Measurements from ENCODE around the gene XYLT1.

XYLT1 gene

GRCh38 chr16:17206712-17207111, 264.0 kb downstream of the XYLT1 start:
- H3K27me3 Mint-ChIP-seq: no peaks in the 10 kb centered on the region
- no peak overlapping the region for H3K4me3 Mint-ChIP-seq
- no peak overlapping the region for H3K27ac Mint-ChIP-seq
- H3K9me3 Mint-ChIP-seq: no peaks in the 10 kb centered on the region
- H3K4me1 Mint-ChIP-seq: no peaks in the 10 kb centered on the region
- no peaks in the 10 kb centered on the region for H3K36me3 Mint-ChIP-seq

GRCh38 chr16:17205279-17206211, 265.2 kb downstream of the XYLT1 start:
- no peaks in the 10 kb centered on the region for H3K36me3 Mint-ChIP-seq
- H3K4me3 Mint-ChIP-seq: no peak overlapping the region
- no peaks in the 10 kb centered on the region for H3K4me1 Mint-ChIP-seq
- no peaks in the 10 kb centered on the region for H3K27me3 Mint-ChIP-seq
- no peak overlapping the region for H3K27ac Mint-ChIP-seq
- H3K9me3 Mint-ChIP-seq: no peaks in the 10 kb centered on the region

GRCh38 chr16:17204644-17205043, 266.1 kb downstream of the XYLT1 start:
- H3K4me3 Mint-ChIP-seq: no peak overlapping the region
- no peak overlapping the region for H3K27ac Mint-ChIP-seq
- no peaks in the 10 kb centered on the region for H3K4me1 Mint-ChIP-seq

GRCh38 chr16:17204206-17204605, 266.6 kb downstream of the XYLT1 start:
- H3K9me3 Mint-ChIP-seq: no peaks in the 10 kb centered on the region
- H3K36me3 Mint-ChIP-seq: peaks cover 5% of the 10 kb centered on the region
- H3K27ac Mint-ChIP-seq: no peak overlapping the region
- no peaks in the 10 kb centered on the region for H3K27me3 Mint-ChIP-seq
- H3K4me1 Mint-ChIP-seq: no peaks in the 10 kb centered on the region
- no peak overlapping the region for H3K4me3 Mint-ChIP-seq

More at GRCh38 chr16:17204644-17205043, 266.1 kb downstream of the XYLT1 start:
- Mint-ChIP-seq H3K27me3 (no peaks in the 10 kb centered on the region), H3K9me3 (no peaks in the 10 kb centered on the region), H3K36me3 (peaks cover under 1% of the 10 kb centered on the region)

- Mint-ChIP-seq H3K27me3 (no peaks in the 10 kb centered on the region), H3K27ac (peak overlapping the region; percentile 3), H3K4me3 (no peak overlapping the region), H3K9me3 (no peaks in the 10 kb centered on the region), H3K4me1 (no peaks in the 10 kb centered on the region), H3K36me3 (peaks cover 5% of the 10 kb centered on the region)
Observed at GRCh38 chr16:17203424-17203823, 267.3 kb downstream of the XYLT1 start.

GRCh38 chr16:17199135-17199534, 271.6 kb downstream of the XYLT1 start:
- Mint-ChIP-seq H3K36me3 (peaks cover 5% of the 10 kb centered on the region), H3K4me3 (no peak overlapping the region)

GRCh38 chr16:17196526-17196925, 274.2 kb downstream of the XYLT1 start:
- H3K27me3 Mint-ChIP-seq: no peaks in the 10 kb centered on the region
- H3K36me3 Mint-ChIP-seq: peaks cover 13% of the 10 kb centered on the region
- no peaks in the 10 kb centered on the region for H3K4me1 Mint-ChIP-seq
- H3K9me3 Mint-ChIP-seq: no peaks in the 10 kb centered on the region
- H3K4me3 Mint-ChIP-seq: no peak overlapping the region
- no peak overlapping the region for H3K27ac Mint-ChIP-seq

More at GRCh38 chr16:17199135-17199534, 271.6 kb downstream of the XYLT1 start:
- Mint-ChIP-seq H3K9me3 (no peaks in the 10 kb centered on the region), H3K27me3 (no peaks in the 10 kb centered on the region), H3K27ac (no peak overlapping the region), H3K4me1 (no peaks in the 10 kb centered on the region)

GRCh38 chr16:17194190-17194780, 276.5 kb downstream of the XYLT1 start:
- Mint-ChIP-seq H3K36me3 (peaks cover 16% of the 10 kb centered on the region), H3K27ac (no peak overlapping the region)

GRCh38 chr16:17193566-17194100, 277.1 kb downstream of the XYLT1 start:
- Mint-ChIP-seq H3K27ac (no peak overlapping the region), H3K4me3 (no peak overlapping the region), H3K27me3 (no peaks in the 10 kb centered on the region), H3K4me1 (no peaks in the 10 kb centered on the region), H3K36me3 (peaks cover 20% of the 10 kb centered on the region), H3K9me3 (no peaks in the 10 kb centered on the region)

More at GRCh38 chr16:17194190-17194780, 276.5 kb downstream of the XYLT1 start:
- no peaks in the 10 kb centered on the region for H3K4me1 Mint-ChIP-seq
- no peaks in the 10 kb centered on the region for H3K27me3 Mint-ChIP-seq
- H3K4me3 Mint-ChIP-seq: no peak overlapping the region
- H3K9me3 Mint-ChIP-seq: no peaks in the 10 kb centered on the region

GRCh38 chr16:17184026-17184425, 286.7 kb downstream of the XYLT1 start:
- no peaks in the 10 kb centered on the region for H3K9me3 Mint-ChIP-seq
- no peaks in the 10 kb centered on the region for H3K27me3 Mint-ChIP-seq
- peaks cover 3% of the 10 kb centered on the region for H3K4me1 Mint-ChIP-seq
- peaks cover 14% of the 10 kb centered on the region for H3K36me3 Mint-ChIP-seq
- H3K4me3 Mint-ChIP-seq: no peak overlapping the region
- H3K27ac Mint-ChIP-seq: no peak overlapping the region

GRCh38 chr16:17177959-17178905, 292.5 kb downstream of the XYLT1 start:
- Mint-ChIP-seq H3K4me3 (no peak overlapping the region), H3K36me3 (peaks cover 8% of the 10 kb centered on the region), H3K4me1 (peaks cover 11% of the 10 kb centered on the region), H3K27ac (no peak overlapping the region), H3K27me3 (no peaks in the 10 kb centered on the region), H3K9me3 (no peaks in the 10 kb centered on the region)

GRCh38 chr16:17177242-17177958, 293.4 kb downstream of the XYLT1 start:
- H3K9me3 Mint-ChIP-seq: no peaks in the 10 kb centered on the region
- no peaks in the 10 kb centered on the region for H3K27me3 Mint-ChIP-seq
- H3K36me3 Mint-ChIP-seq: peaks cover 8% of the 10 kb centered on the region
- H3K4me1 Mint-ChIP-seq: peaks cover 16% of the 10 kb centered on the region
- H3K27ac Mint-ChIP-seq: no peak overlapping the region
- no peak overlapping the region for H3K4me3 Mint-ChIP-seq

- Mint-ChIP-seq H3K9me3 (no peaks in the 10 kb centered on the region), H3K36me3 (peaks cover 8% of the 10 kb centered on the region), H3K4me1 (peaks cover 16% of the 10 kb centered on the region), H3K4me3 (no peak overlapping the region), H3K27ac (no peak overlapping the region), H3K27me3 (no peaks in the 10 kb centered on the region)
Observed at GRCh38 chr16:17176199-17176598, 294.6 kb downstream of the XYLT1 start.

GRCh38 chr16:17173281-17173680, 297.5 kb downstream of the XYLT1 start:
- no peak overlapping the region for H3K4me3 Mint-ChIP-seq
- no peak overlapping the region for H3K27ac Mint-ChIP-seq
- H3K36me3 Mint-ChIP-seq: peaks cover 10% of the 10 kb centered on the region
- peaks cover 16% of the 10 kb centered on the region for H3K4me1 Mint-ChIP-seq
- no peaks in the 10 kb centered on the region for H3K9me3 Mint-ChIP-seq
- H3K27me3 Mint-ChIP-seq: no peaks in the 10 kb centered on the region
